Measurements from ENCODE around the gene GATAD1.

The GATAD1 gene

GRCh38 chr7:92503767-92504166 is 56.5 kb downstream of the GATAD1 start:
- no peaks in the 10 kb centered on the region for H3K4me1 ChIP-seq (ENCODE audit: control insufficient read depth, insufficient read depth, low read length, poor library complexity, severe bottlenecking)
- H3K27ac ChIP-seq (ENCODE audit: insufficient read depth, low read length, poor library complexity, severe bottlenecking): no peak overlapping the region
- peaks cover 30% of the 10 kb centered on the region for H3K36me3 ChIP-seq (ENCODE audit: control insufficient read depth, insufficient read depth, low read length)
- no peaks in the 10 kb centered on the region for H3K9me3 ChIP-seq (ENCODE audit: control insufficient read depth, low read length)
- no peak for DNase-seq
- H3K27me3 ChIP-seq (replicated peaks; ENCODE audit: control insufficient read depth, insufficient read depth, low read length, poor library complexity, severe bottlenecking): no peaks in the 10 kb centered on the region
- no peak overlapping the region for H3K4me3 ChIP-seq (ENCODE audit: insufficient read depth, low read depth, low read length, poor library complexity, severe bottlenecking)

- Histone ChIP-seq H3K36me3 (ENCODE audit: control insufficient read depth, insufficient read depth, low read length) (peaks cover 26% of the 10 kb centered on the region), H3K4me1 (ENCODE audit: control insufficient read depth, insufficient read depth, low read length, poor library complexity, severe bottlenecking) (no peaks in the 10 kb centered on the region), H3K27me3 (replicated peaks; ENCODE audit: control insufficient read depth, insufficient read depth, low read length, poor library complexity, severe bottlenecking) (no peaks in the 10 kb centered on the region), H3K4me3 (ENCODE audit: insufficient read depth, low read depth, low read length, poor library complexity, severe bottlenecking) (no peak overlapping the region), H3K9me3 (ENCODE audit: control insufficient read depth, low read length) (no peaks in the 10 kb centered on the region), H3K27ac (ENCODE audit: insufficient read depth, low read length, poor library complexity, severe bottlenecking) (no peak overlapping the region)
- no peak for DNase-seq
Measured at GRCh38 chr7:92504563-92504962, 57.3 kb downstream of the GATAD1 start.

- H3K36me3 ChIP-seq (ENCODE audit: control insufficient read depth, insufficient read depth, low read length): peaks cover 18% of the 10 kb centered on the region
- DNase-seq: no peak
- no peaks in the 10 kb centered on the region for H3K4me1 ChIP-seq (ENCODE audit: control insufficient read depth, insufficient read depth, low read length, poor library complexity, severe bottlenecking)
- no peaks in the 10 kb centered on the region for H3K27me3 ChIP-seq (replicated peaks; ENCODE audit: control insufficient read depth, insufficient read depth, low read length, poor library complexity, severe bottlenecking)
- no peak overlapping the region for H3K27ac ChIP-seq (ENCODE audit: insufficient read depth, low read length, poor library complexity, severe bottlenecking)
- no peaks in the 10 kb centered on the region for H3K9me3 ChIP-seq (ENCODE audit: control insufficient read depth, low read length)
- H3K4me3 ChIP-seq (ENCODE audit: insufficient read depth, low read depth, low read length, poor library complexity, severe bottlenecking): no peak overlapping the region
Measured at GRCh38 chr7:92506363-92506762, 59.1 kb downstream of the GATAD1 start.

DNA sequence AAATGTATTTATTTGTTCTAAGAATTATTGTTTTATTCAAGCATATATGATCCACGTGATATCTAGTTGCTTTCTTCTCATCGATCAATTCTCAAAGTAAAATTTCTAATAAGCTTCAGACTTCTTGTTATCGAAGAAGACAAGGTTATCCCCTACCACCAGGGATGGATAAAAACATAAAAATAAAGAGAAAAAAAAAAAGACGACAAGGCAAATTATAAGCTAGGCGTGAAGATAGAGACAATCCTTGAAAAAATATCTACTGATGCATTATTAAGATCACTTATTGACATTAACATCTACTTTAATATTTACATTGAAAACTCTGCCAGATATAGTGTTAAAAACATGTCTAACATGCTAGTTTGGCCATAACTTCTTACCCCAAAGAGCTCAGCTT is 61.7 kb downstream of the GATAD1 start:
- Histone ChIP-seq H3K4me3 (ENCODE audit: insufficient read depth, low read depth, low read length, poor library complexity, severe bottlenecking) (no peak overlapping the region), H3K36me3 (ENCODE audit: control insufficient read depth, insufficient read depth, low read length) (peaks cover 10% of the 10 kb centered on the region)

More for the DNA sequence above, 61.7 kb downstream of the GATAD1 start:
- Histone ChIP-seq H3K4me1 (ENCODE audit: control insufficient read depth, insufficient read depth, low read length, poor library complexity, severe bottlenecking) (no peaks in the 10 kb centered on the region), H3K27ac (ENCODE audit: insufficient read depth, low read length, poor library complexity, severe bottlenecking) (no peak overlapping the region), H3K9me3 (ENCODE audit: control insufficient read depth, low read length) (no peaks in the 10 kb centered on the region), H3K27me3 (replicated peaks; ENCODE audit: control insufficient read depth, insufficient read depth, low read length, poor library complexity, severe bottlenecking) (no peaks in the 10 kb centered on the region)
- DNase-seq: no peak

All from effector memory CD4-positive, alpha-beta T cell (primary cell).